Esophagus muscularis mucosa (tissue), 4 donors: ENCODE measurements around the gene PACSIN3. TPM values are rescaled to one million over a fixed set of nuclear protein-coding genes. Genes with fewer than 3 reads are reported as not detected.
"Not testable (repeated sequence)": the region's sequence is repeated elsewhere in the genome, so short reads cannot be mapped to it uniquely, and the experiment has no call there.

Experiments
- DNase-seq: peaks from one replicate; pipeline ENCODE4 v3.0.0-alpha.2; 2017; ENCODE audit errors: extremely low spot score
- H3K27ac ChIP-seq, 4 donors: fragments of 200-600 bp; sonication (generic); replicated peaks in 1 of 4; 1 replicate in 3 of 4; 2 replicates in 1 of 4; pipeline ENCODE4 v1.5.1; 2016 to 2019; ENCODE audit warnings: mild to moderate bottlenecking in 1 of 4
- H3K27me3 ChIP-seq, 4 donors: fragments of 200-600 bp; sonication (generic); one replicate each; pipeline versions ENCODE4 v1.5.1 to v1.6.0; 2016 to 2019
- H3K36me3 ChIP-seq, 4 donors: fragments of 200-600 bp; sonication (generic); one replicate each; pipeline ENCODE4 v1.5.1; 2016 to 2019
- H3K4me1 ChIP-seq, 4 donors: fragments of 200-600 bp; sonication (generic); one replicate each; pipeline ENCODE4 v1.5.1; 2016 to 2019
- H3K4me3 ChIP-seq, 4 donors: fragments of 200-600 bp; sonication (generic); 1 replicate in 2 of 4; 2 replicates in 2 of 4; pipeline ENCODE4 v1.5.1; 2016 to 2019; ENCODE audit warnings: mild to moderate bottlenecking in 4 of 4, moderate library complexity in 1 of 4
- H3K9me3 ChIP-seq, 4 donors: fragments of 200-600 bp; sonication (generic); 1 replicate in 3 of 4; 2 replicates in 1 of 4; pipeline ENCODE4 v1.5.1; 2016 to 2019
- CTCF ChIP-seq, 3 experiments: fragments of 200-600 bp in 2 of 3; fragments of 450-650 bp in 1 of 3; sonication (generic) in 2 of 3; IDR thresholded peaks; one replicate each; pipeline ENCODE4 v1.5.1; 2017 to 2019; ENCODE audit warnings: antibody characterized with exemption in 3 of 3, mild to moderate bottlenecking in 2 of 3, moderate library complexity in 1 of 3
- EP300 ChIP-seq: sonication (generic); formaldehyde crosslinking; IDR thresholded peaks from one replicate; pipeline ENCODE4 v1.6.1; 2017; ENCODE audit warnings: antibody characterized with exemption
- POLR2A ChIP-seq: fragments of 450-650 bp; IDR thresholded peaks from one replicate; pipeline ENCODE4 v1.6.1; 2017; ENCODE audit warnings: antibody characterized with exemption, moderate library complexity, mild to moderate bottlenecking, low read depth
- POLR2AphosphoS5 ChIP-seq, 2 donors: sonication (generic); formaldehyde crosslinking; IDR thresholded peaks; one replicate each; pipeline ENCODE4 v1.6.1; 2017; ENCODE audit warnings: antibody characterized with exemption in 2 of 2
- WGBS: methylation state at CpG from one replicate; pipeline ENCODE4 v1.1.5; 2018; 5-methylcytosine and 5-hydroxymethylcytosine counted together
- intact Hi-C: fragments of 100-400 bp; cut with DNase I; formaldehyde crosslinking; loops from one replicate; pipeline ENCODE4 v1.15.1; 2023
- total RNA-seq, 4 donors: library from RNA; depleted of rRNA; stranded (reverse); fragments of >200 nt; gene quantifications; one replicate each; pipeline versions ENCODE4 v1.1.0 to v1.2.1, GENCODE V29; 2016

PACSIN3 gene
- total RNA-seq, 4 donors from 2014 or later = 43.6 to 89.9 (median 56.0) TPM

GRCh38 chr11:47212938-47213337 lies 26.7 kb upstream of the PACSIN3 start:
- Histone ChIP-seq H3K36me3 (peaks cover 0 to 6% (median 5%) of the 10 kb centered on the region in 4 donors), H3K4me3 (no peak overlapping the region), H3K4me1 (peaks cover 31 to 38% (median 34%) of the 10 kb centered on the region in 4 donors), H3K9me3 (no peaks in the 10 kb centered on the region), H3K27ac (peak overlapping the region in 1 of 4 donors; percentile 97), H3K27me3 (no peaks in the 10 kb centered on the region)
- intact Hi-C loops = no loop called here
- DNase-seq = no peak
- TF ChIP-seq POLR2AphosphoS5 (IDR thresholded peaks at IDR 0.05) = no peak
- TF ChIP-seq POLR2A = no peak
- no peak for TF ChIP-seq CTCF (IDR thresholded peaks at IDR 0.05)
- TF ChIP-seq EP300 = no peak
- 80% methylated on average over 3 of the region's 12 CpGs for WGBS

GRCh38 chr11:47208628-47209027 lies 22.4 kb upstream of the PACSIN3 start:
- 94% methylated on average over 5 of the region's 5 CpGs for WGBS
- no peaks in the 10 kb centered on the region for H3K9me3 ChIP-seq
- H3K36me3 ChIP-seq = no peaks in the 10 kb centered on the region
- H3K4me3 ChIP-seq = no peak overlapping the region
- no peak overlapping the region for H3K27ac ChIP-seq
- DNase-seq = no peak
- TF ChIP-seq CTCF (IDR thresholded peaks at IDR 0.05) (no peak), EP300 (no peak), POLR2AphosphoS5 (IDR thresholded peaks at IDR 0.05) (no peak), POLR2A (no peak)
- intact Hi-C loops = no loop called here
- H3K27me3 ChIP-seq = no peaks in the 10 kb centered on the region
- H3K4me1 ChIP-seq = peaks cover under 1 to 11% (median 6%) of the 10 kb centered on the region in 4 donors

- not testable (repeated sequence) for H3K4me3 ChIP-seq, DNase-seq, H3K4me1 ChIP-seq
Measured at GRCh38 chr11:47208008-47208552, 21.8 kb upstream of the PACSIN3 start.

GRCh38 chr11:47207459-47207858 lies 21.2 kb upstream of the PACSIN3 start:
- intact Hi-C loops = no loop called here
- peaks cover 0 to 8% (median 3%) of the 10 kb centered on the region in 4 donors for H3K4me1 ChIP-seq
- WGBS = 88% methylated on average over 6 of the region's 6 CpGs

More at GRCh38 chr11:47208008-47208552, 21.8 kb upstream of the PACSIN3 start:
- H3K9me3 ChIP-seq, H3K27me3 ChIP-seq, H3K27ac ChIP-seq, H3K36me3 ChIP-seq, intact Hi-C loops: not testable (repeated sequence)
- WGBS = 89% methylated on average over 13 of the region's 13 CpGs

GRCh38 chr11:47206577-47206976 lies 20.3 kb upstream of the PACSIN3 start:
- WGBS = 88% methylated on average over 5 of the region's 5 CpGs
- intact Hi-C loops, H3K27me3 ChIP-seq, DNase-seq, H3K36me3 ChIP-seq, H3K27ac ChIP-seq, H3K9me3 ChIP-seq, H3K4me1 ChIP-seq, H3K4me3 ChIP-seq: not testable (repeated sequence)

More at GRCh38 chr11:47207459-47207858, 21.2 kb upstream of the PACSIN3 start:
- no peaks in the 10 kb centered on the region for H3K27me3 ChIP-seq
- TF ChIP-seq CTCF (IDR thresholded peaks at IDR 0.05) = no peak
- no peak for TF ChIP-seq POLR2AphosphoS5 (IDR thresholded peaks at IDR 0.05)
- TF ChIP-seq EP300 = no peak
- no peak for TF ChIP-seq POLR2A
- no peak for DNase-seq
- no peaks in the 10 kb centered on the region for H3K9me3 ChIP-seq
- no peak overlapping the region for H3K4me3 ChIP-seq
- H3K36me3 ChIP-seq = no peaks in the 10 kb centered on the region
- H3K27ac ChIP-seq = no peak overlapping the region

- Histone ChIP-seq H3K36me3 (no peaks in the 10 kb centered on the region), H3K27me3 (no peaks in the 10 kb centered on the region), H3K9me3 (no peaks in the 10 kb centered on the region), H3K4me3 (no peak overlapping the region), H3K27ac (no peak overlapping the region), H3K4me1 (peaks cover 0 to 8% (median 3%) of the 10 kb centered on the region in 4 donors)
- 69% methylated on average over 2 of the region's 2 CpGs for WGBS
- DNase-seq = no peak
- no peak for TF ChIP-seq CTCF (IDR thresholded peaks at IDR 0.05)
- no peak for TF ChIP-seq POLR2AphosphoS5 (IDR thresholded peaks at IDR 0.05)
- TF ChIP-seq EP300 = no peak
- no peak for TF ChIP-seq POLR2A
- intact Hi-C loops = no loop called here
Measured at GRCh38 chr11:47204637-47204989, 18.4 kb upstream of the PACSIN3 start.
